GM12872 (cell line): ENCODE data around the gene BRMS1.

Experiments
- CTCF ChIP-seq: IDR thresholded peaks from 3 replicates; pipeline ENCODE4 v1.5.1; 2011; ENCODE audit warnings: low read depth, mild to moderate bottlenecking, low read length, moderate library complexity; ENCODE audit not compliant: insufficient read depth

The BRMS1 gene

GRCh38 chr11:66340596-66341501, 4.1 kb downstream of the BRMS1 start:
- TF ChIP-seq CTCF, result no peak

GRCh38 chr11:66339686-66340483, 5.0 kb downstream of the BRMS1 start:
- no peak for TF ChIP-seq CTCF

- no peak for TF ChIP-seq CTCF
These were observed 5.7 kb downstream of the BRMS1 start for GRCh38 chr11:66339162-66339675.

- no peak for TF ChIP-seq CTCF
These were observed 6.4 kb downstream of the BRMS1 start for GRCh38 chr11:66338276-66339161.

GRCh38 chr11:66337103-66337899, 7.6 kb downstream of the BRMS1 start:
- TF ChIP-seq CTCF, result no peak

GRCh38 chr11:66336234-66337102, 8.4 kb downstream of the BRMS1 start, which contains the start of gene RIN1:
Gene RIN1 (minus strand): TSS chr11:66336434. CDS start chr11:66336402, 32 bp downstream.
- peak; percentile 31; the same call in 2 of the 3 replicates for TF ChIP-seq CTCF
